ENCODE results near the gene C20orf204. TPM values are rescaled to one million over a fixed set of nuclear protein-coding genes. Genes with fewer than 3 reads are reported as not detected.

The C20orf204 gene
- total RNA-seq, 1 donor from 2014 or later: 2.2 TPM

GRCh38 chr20:64029293-64030117, 6.5 kb upstream of the C20orf204 start:
- DNase-seq (no peak), ATAC-seq (ENCODE audit: low read depth) (no peak)
- no peak overlapping the region for H3K4me3 Mint-ChIP-seq
- TF ChIP-seq, protein P1, sequence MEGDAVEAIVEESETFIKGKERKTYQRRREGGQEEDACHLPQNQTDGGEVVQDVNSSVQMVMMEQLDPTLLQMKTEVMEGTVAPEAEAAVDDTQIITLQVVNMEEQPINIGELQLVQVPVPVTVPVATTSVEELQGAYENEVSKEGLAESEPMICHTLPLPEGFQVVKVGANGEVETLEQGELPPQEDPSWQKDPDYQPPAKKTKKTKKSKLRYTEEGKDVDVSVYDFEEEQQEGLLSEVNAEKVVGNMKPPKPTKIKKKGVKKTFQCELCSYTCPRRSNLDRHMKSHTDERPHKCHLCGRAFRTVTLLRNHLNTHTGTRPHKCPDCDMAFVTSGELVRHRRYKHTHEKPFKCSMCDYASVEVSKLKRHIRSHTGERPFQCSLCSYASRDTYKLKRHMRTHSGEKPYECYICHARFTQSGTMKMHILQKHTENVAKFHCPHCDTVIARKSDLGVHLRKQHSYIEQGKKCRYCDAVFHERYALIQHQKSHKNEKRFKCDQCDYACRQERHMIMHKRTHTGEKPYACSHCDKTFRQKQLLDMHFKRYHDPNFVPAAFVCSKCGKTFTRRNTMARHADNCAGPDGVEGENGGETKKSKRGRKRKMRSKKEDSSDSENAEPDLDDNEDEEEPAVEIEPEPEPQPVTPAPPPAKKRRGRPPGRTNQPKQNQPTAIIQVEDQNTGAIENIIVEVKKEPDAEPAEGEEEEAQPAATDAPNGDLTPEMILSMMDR (IDR thresholded peaks at IDR 0.05): no peak
- H3K27me3 Mint-ChIP-seq: no peaks in the 10 kb centered on the region
- H3K27ac Mint-ChIP-seq: no peak overlapping the region
- ChIA-PET POLR2A (no interaction called here), CTCF (no interaction called here)
- no peaks in the 10 kb centered on the region for H3K4me1 Mint-ChIP-seq
- peaks cover 91% of the 10 kb centered on the region for H3K36me3 Mint-ChIP-seq (ENCODE audit: low read depth)
- intact Hi-C loops (cut with micrococcal nuclease): no loop called here
- no peaks in the 10 kb centered on the region for H3K9me3 Mint-ChIP-seq

DNA sequence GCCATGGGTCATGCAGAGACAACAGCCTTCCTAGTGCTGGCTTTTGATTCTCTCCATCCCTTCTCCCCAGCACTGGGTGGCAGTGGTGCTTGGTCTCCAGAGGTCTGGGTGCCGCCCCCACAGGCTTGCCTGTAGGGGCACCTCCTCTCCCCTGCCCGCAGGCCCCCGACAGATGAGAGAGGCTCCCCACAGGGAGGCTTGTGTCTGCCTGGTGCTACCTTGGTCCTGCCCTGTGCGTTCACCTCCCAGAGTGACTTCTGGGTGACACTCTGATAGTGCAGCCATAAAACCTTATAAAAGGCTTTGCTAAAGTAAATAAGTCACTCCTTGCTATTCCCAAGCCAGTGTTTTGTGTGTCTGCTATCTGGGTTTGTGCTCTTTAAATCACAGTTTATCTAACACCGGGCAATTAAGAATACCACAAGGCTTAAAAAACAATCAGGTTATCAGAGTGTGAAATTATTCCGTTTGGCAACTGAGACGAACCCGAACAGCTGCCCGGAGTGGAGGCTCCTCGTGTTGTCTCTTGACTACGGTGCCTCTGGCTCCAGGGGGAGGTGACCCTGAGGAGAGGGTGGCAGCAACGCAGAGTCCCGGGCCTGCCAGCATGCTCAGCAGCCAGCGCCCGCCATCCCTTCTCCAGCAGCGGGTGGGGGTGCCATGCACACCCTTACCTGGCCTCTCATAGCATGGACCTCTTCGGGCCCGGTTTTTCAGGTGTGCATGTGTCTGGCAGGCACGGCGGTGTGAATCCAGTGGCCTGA, 5.4 kb upstream of the C20orf204 start:
- no peak for ATAC-seq (ENCODE audit: low read depth)
- H3K4me1 Mint-ChIP-seq: peaks cover 2% of the 10 kb centered on the region
- no peak overlapping the region for H3K4me3 Mint-ChIP-seq
- TF ChIP-seq, protein P1 (IDR thresholded peaks at IDR 0.05): no peak
- intact Hi-C loops (cut with micrococcal nuclease): no loop called here
- no peaks in the 10 kb centered on the region for H3K9me3 Mint-ChIP-seq
- CTCF ChIA-PET: no interaction called here
- H3K27me3 Mint-ChIP-seq: no peaks in the 10 kb centered on the region
- POLR2A ChIA-PET: no interaction called here
- peaks cover 86% of the 10 kb centered on the region for H3K36me3 Mint-ChIP-seq (ENCODE audit: low read depth)
- DNase-seq: no peak
- H3K27ac Mint-ChIP-seq: no peak overlapping the region

DNA sequence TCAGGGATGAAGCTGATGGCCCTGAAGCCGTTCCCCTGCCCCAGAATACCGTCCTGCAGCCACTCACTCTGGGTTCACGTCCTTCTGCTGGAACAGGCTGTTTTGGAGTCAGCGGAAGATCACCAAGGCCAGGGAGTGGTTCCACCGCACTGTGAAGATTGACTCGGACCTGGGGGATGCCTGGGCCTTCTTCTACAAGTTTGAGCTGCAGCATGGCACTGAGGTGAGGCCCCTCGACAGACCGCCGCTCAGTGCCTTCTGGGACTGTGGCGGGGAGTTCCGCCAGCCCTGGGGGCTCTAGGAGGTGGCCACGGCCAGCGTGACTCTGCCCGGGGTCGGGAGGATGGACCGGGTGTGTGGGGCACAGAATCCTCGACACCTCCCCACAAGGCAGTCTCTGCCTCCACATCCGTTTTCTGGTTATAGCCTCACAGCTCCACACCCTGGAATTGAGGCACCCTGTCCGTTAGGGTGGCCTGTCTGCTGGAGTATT, 4.1 kb upstream of the C20orf204 start:
- CTCF ChIA-PET: no interaction called here

DNA sequence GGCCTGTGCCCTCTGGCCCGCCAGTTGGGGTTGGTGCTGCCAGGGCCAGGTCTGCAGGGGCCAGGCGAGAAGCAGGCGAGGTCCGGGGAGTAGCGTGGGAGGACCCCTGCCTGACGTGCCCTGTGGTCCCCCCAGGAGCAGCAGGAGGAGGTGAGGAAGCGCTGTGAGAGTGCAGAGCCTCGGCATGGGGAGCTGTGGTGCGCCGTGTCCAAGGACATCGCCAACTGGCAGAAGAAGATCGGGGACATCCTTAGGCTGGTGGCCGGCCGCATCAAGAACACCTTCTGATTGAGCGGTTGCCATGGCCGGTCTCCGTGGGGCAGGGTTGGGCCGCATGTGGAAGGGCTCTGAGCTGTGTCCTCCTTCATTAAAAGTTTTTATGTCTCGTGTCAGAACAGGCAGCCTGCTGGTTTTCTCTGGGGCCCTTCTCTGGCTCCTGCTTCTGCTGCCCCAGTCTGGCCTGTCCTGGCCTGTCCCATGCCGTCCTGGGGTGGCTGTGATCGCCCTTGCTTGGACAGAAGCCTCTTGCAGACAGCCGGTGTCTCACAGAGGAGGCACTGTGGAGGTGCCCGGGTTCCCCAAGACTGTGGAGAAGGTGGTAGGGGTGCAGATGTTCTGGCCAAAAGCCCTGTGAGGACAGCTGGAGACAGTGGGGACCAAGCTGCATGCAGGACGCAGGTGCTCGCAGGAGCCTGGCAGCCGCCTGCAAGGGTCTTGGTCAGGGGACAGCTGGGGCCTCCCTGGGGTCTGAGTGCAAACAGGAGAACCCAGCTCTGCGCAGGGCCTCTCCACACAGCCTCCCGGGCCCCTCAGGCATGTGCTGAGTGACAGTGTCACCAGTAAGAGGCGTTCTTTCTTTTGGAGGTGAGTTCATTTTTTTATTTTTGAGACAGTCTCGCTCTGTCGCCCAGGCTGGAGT, 3.0 kb upstream of the C20orf204 start:
- ChIA-PET POLR2A (no interaction called here), CTCF (no interaction called here)
- Mint-ChIP-seq H3K27me3 (peaks cover 3% of the 10 kb centered on the region), H3K36me3 (ENCODE audit: low read depth) (peaks cover 62% of the 10 kb centered on the region), H3K9me3 (no peaks in the 10 kb centered on the region), H3K4me1 (peaks cover 6% of the 10 kb centered on the region), H3K27ac (no peak overlapping the region), H3K4me3 (no peak overlapping the region)
- ATAC-seq (ENCODE audit: low read depth): no peak
- intact Hi-C loops (cut with micrococcal nuclease): no loop called here
- TF ChIP-seq, protein P1 (IDR thresholded peaks at IDR 0.05): no peak
- DNase-seq: no peak

More for the DNA sequence above, 4.1 kb upstream of the C20orf204 start:
- intact Hi-C loops (cut with micrococcal nuclease): no loop called here
- no peaks in the 10 kb centered on the region for H3K27me3 Mint-ChIP-seq
- DNase-seq (no peak), ATAC-seq (ENCODE audit: low read depth) (no peak)
- H3K27ac Mint-ChIP-seq: no peak overlapping the region
- H3K4me1 Mint-ChIP-seq: peaks cover 2% of the 10 kb centered on the region
- peaks cover 73% of the 10 kb centered on the region for H3K36me3 Mint-ChIP-seq (ENCODE audit: low read depth)
- H3K4me3 Mint-ChIP-seq: no peak overlapping the region
- H3K9me3 Mint-ChIP-seq: no peaks in the 10 kb centered on the region
- TF ChIP-seq, protein P1 (IDR thresholded peaks at IDR 0.05): no peak
- POLR2A ChIA-PET: no interaction called here
